Adrenal gland (tissue), 12 donors: ENCODE measurements around the gene SLC35B1. TPM values are rescaled to one million over a fixed set of nuclear protein-coding genes. Genes with fewer than 3 reads are reported as not detected.
A peak's percentile ranks its signal among the peaks of the same experiment; 100 is the strongest.

Source experiments
- DNase-seq, 7 donors: peaks; one replicate each; pipeline ENCODE4 v3.0.0-alpha.2; 2019 to 2020
- H3K27ac ChIP-seq, 5 donors: fragments of 200-600 bp; sonication (generic) in 4 of 5; 1 replicate in 3 of 5; 2 replicates in 2 of 5; pipeline versions ENCODE4 v1.5.1 to v1.8.0; 2016 to 2020; ENCODE audit warnings: mild to moderate bottlenecking in 1 of 5
- H3K27me3 ChIP-seq: fragments of 200-600 bp; 2 replicates; pipeline ENCODE4 v1.8.0; 2021
- H3K36me3 ChIP-seq, 2 donors: fragments of 200-600 bp; replicated peaks in 1 of 2; 1 replicate in 1 of 2; 2 replicates in 1 of 2; pipeline versions ENCODE4 v1.5.1 to v1.8.0; 2018 to 2022
- H3K4me1 ChIP-seq, 2 donors: fragments of 200-600 bp; replicated peaks in 1 of 2; 1 replicate in 1 of 2; 2 replicates in 1 of 2; pipeline versions ENCODE4 v1.5.1 to v1.8.0; 2018 to 2021
- H3K4me3 ChIP-seq, 4 donors: fragments of 200-600 bp; sonication (generic) in 3 of 4; one replicate each; pipeline ENCODE4 v1.5.1; 2016 to 2018
- H3K9me3 ChIP-seq, 3 donors: fragments of 200-600 bp; sonication (generic) in 1 of 3; replicated peaks in 1 of 3; 1 replicate in 2 of 3; 2 replicates in 1 of 3; pipeline versions ENCODE4 v1.5.1 to v1.8.0; 2016 to 2021
- CTCF ChIP-seq, 6 experiments: fragments of 450-650 bp in 4 of 6; fragments of 200-600 bp in 2 of 6; sonication (generic) in 1 of 6; IDR thresholded peaks; 1 replicate in 5 of 6; 2 replicates in 1 of 6; pipeline versions ENCODE4 v1.5.1 to v1.8.0; 2016 to 2021; ENCODE audit warnings: antibody characterized with exemption in 6 of 6, mild to moderate bottlenecking in 2 of 6, moderate library complexity in 1 of 6
- POLR2A ChIP-seq, 2 donors: fragments of 450-650 bp; IDR thresholded peaks; one replicate each; pipeline ENCODE4 v1.6.1; 2017; ENCODE audit warnings: antibody characterized with exemption in 2 of 2, mild to moderate bottlenecking in 2 of 2, moderate library complexity in 1 of 2
- WGBS, 4 donors: extraction: QIAGEN DNeasy Blood & Tissue Kit in 2 of 4; methylation state at CpG; one replicate each; pipeline versions ENCODE4 v1.1.5 to v1.1.7; 2013 to 2017; 5-methylcytosine and 5-hydroxymethylcytosine counted together
- intact Hi-C, 2 donors: fragments of 100-400 bp; cut with DNase I; formaldehyde crosslinking; loops; one replicate each; pipeline versions ENCODE4 v1.14.1 to v1.15.0; 2022 to 2023
- polyA plus RNA-seq, 3 donors: library from polyadenylated mRNA; stranded (reverse); fragments of 200-250 nt in 2 of 3; fragments of 350-450 nt in 1 of 3; fragmentation: Illumina TruSeq in 1 of 3; extraction: RNeasy Lipid Tissue Mini Kit (QIAGEN cat#74804) in 1 of 3; gene quantifications; one replicate each; pipeline ENCODE4 v1.2.3, GENCODE V29; 2013 to 2014
- total RNA-seq, 9 donors: library from RNA; depleted of rRNA in 4 of 9; stranded (reverse); fragments of >200 nt in 4 of 9; fragments of 120-200 nt in 1 of 9; fragmentation: NEBNext Ultra II Directional in 1 of 9; extraction: Animal tissue kit (Norgen Biotek cat#: 25700) in 1 of 9; gene quantifications; one replicate each; pipeline versions ENCODE4 v1.1.0 to v1.2.4, GENCODE V29; 2013 to 2023
- donor health status: healthy with polysubstance abuse.
- donor health status: Bipolar disorder and iron deficiency.
- donor health status: DM: yes; HTN: yes; CAD: no.
- donor health status: DM: no; HTN: no; CAD: no.
- donor health status: DM: no; HTN: no; CAD: no.
- donor health status: DM: yes; HTN: yes; CAD: no.

SLC35B1 gene
- total and polyA plus RNA-seq, 12 donors = 20.9 to 87.9 (median 43.0) TPM

GRCh38 chr17:49749730-49750129 is 42.0 kb upstream of the SLC35B1 start:
- DNase-seq = no peak
- H3K27me3 ChIP-seq = no peaks in the 10 kb centered on the region
- TF ChIP-seq CTCF (IDR thresholded peaks at IDR 0.05) (no peak), POLR2A (IDR thresholded peaks at IDR 0.05) (no peak)
- H3K4me1 ChIP-seq = no peaks in the 10 kb centered on the region
- WGBS, 4 donors = 92 to 95% (median 93%) methylated on average over 3 of the region's 3 CpGs
- no peaks in the 10 kb centered on the region for H3K9me3 ChIP-seq
- H3K27ac ChIP-seq = no peak overlapping the region
- no peak overlapping the region for H3K4me3 ChIP-seq
- intact Hi-C loops = no loop called here
- H3K36me3 ChIP-seq = no peaks in the 10 kb centered on the region

GRCh38 chr17:49748791-49749190 is 41.0 kb upstream of the SLC35B1 start:
- TF ChIP-seq CTCF (IDR thresholded peaks at IDR 0.05) (no peak), POLR2A (IDR thresholded peaks at IDR 0.05) (no peak)
- Histone ChIP-seq H3K27me3 (no peaks in the 10 kb centered on the region), H3K36me3 (no peaks in the 10 kb centered on the region), H3K27ac (no peak overlapping the region), H3K4me3 (no peak overlapping the region), H3K9me3 (no peaks in the 10 kb centered on the region), H3K4me1 (peaks cover 0 to 3% of the 10 kb centered on the region in 2 donors)
- intact Hi-C loops = no loop called here
- no peak for DNase-seq
- WGBS, 4 donors = 85 to 96% (median 93%) methylated on average over 7 of the region's 7 CpGs

DNA sequence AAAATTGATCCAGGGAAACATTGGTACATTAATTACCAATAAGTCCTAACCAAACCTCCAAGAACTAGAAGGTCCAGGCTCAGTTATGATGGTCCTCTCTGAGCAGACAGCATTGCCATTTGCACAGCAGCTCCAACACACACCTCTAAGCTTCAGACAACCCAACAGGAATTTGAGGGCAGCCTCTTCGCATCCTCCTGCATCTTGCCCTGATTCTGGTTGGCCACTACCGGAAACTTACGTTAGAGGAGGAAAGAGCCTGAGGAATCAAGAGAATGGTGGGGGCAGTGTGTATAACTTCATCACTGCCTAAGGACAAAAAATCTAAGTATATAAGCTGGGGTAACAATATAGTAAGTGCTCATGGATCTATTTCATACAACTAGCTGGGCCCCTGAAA is 40.5 kb upstream of the SLC35B1 start:
- intact Hi-C loops = no loop called here
- no peaks in the 10 kb centered on the region for H3K36me3 ChIP-seq
- no peak overlapping the region for H3K27ac ChIP-seq
- no peaks in the 10 kb centered on the region for H3K27me3 ChIP-seq
- no peak for DNase-seq
- 81 to 92% (median 87%) methylated on average over 3 of the region's 3 CpGs for WGBS, 4 donors
- peaks cover 0 to 7% of the 10 kb centered on the region in 2 donors for H3K4me1 ChIP-seq
- no peaks in the 10 kb centered on the region for H3K9me3 ChIP-seq
- TF ChIP-seq POLR2A (IDR thresholded peaks at IDR 0.05) (no peak), CTCF (IDR thresholded peaks at IDR 0.05) (no peak)
- no peak overlapping the region for H3K4me3 ChIP-seq

DNA sequence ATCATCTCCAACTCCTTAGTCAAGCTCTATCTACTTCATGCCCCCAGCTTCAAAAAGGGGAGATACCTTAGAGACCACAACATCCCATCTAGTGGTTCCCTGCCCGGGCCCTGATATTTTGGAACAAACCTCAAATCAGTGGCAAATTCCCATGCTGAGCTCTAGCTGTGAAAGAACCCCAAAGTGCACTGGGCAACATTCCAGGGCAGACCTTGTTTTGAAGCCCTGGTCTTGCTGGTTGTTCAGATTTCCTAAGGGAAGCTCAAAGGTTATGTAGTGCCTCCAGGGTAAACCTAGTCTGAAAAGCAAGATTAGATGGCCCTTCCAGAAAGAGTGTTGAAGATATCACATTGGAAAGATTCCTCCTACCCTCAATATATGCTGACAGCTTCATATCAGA is 39.9 kb upstream of the SLC35B1 start:
- DNase-seq = no peak
- no peaks in the 10 kb centered on the region for H3K27me3 ChIP-seq
- no peak for TF ChIP-seq POLR2A (IDR thresholded peaks at IDR 0.05)
- TF ChIP-seq CTCF (IDR thresholded peaks at IDR 0.05) = no peak
- 67 to 87% (median 81%) methylated on average over 1 of the region's 1 CpG for WGBS, 4 donors
- H3K4me1 ChIP-seq = peaks cover 0 to 12% of the 10 kb centered on the region in 2 donors
- H3K36me3 ChIP-seq = no peaks in the 10 kb centered on the region
- no peaks in the 10 kb centered on the region for H3K9me3 ChIP-seq
- H3K27ac ChIP-seq = peak overlapping the region in 1 of 5 donors; percentile 29
- intact Hi-C loops = no loop called here
- H3K4me3 ChIP-seq = no peak overlapping the region
